HCT116 (cell line): Measurements from ENCODE around the gene CCDC124. TPM values are rescaled to one million over a fixed set of nuclear protein-coding genes. Genes with fewer than 3 reads are reported as not detected.

ENCODE experiments used
- ATAC-seq: fragments of 200-7000 bp; cut with Tn5 transposase; 2 replicates; pipeline ENCODE4 v1.9.1; 2020; ENCODE audit warnings: mild to moderate bottlenecking, moderate library complexity
- BruUV-seq: library from RNA; stranded (reverse); fragments of 400-500 nt; replicated peaks from 2 replicates; lab custom pipeline; 2021; lab: Mats Ljungman, UMichigan
- CTCF ChIA-PET: fragments of 300-600 bp; sonication (Branson Sonifier 250); formaldehyde crosslinking; loops from one replicate; lab custom pipeline; 2021; ENCODE audit warnings: antibody characterized with exemption; lab: Charles Lee
- POLR2A ChIA-PET: fragments of 300-600, 350-600 bp; sonication (Branson Sonifier 250); formaldehyde crosslinking; loops from one replicate; lab custom pipeline; 2021; ENCODE audit warnings: antibody characterized with exemption; lab: Charles Lee
- RAD21 ChIA-PET, 2 experiments: fragments of 300-600 bp; sonication (Branson Sonifier 250); formaldehyde crosslinking; loops; one replicate each; lab custom pipeline; 2023; ENCODE audit warnings: low total read pairs in 2 of 2; ENCODE audit not compliant: uncharacterized antibody in 2 of 2, unreplicated experiment in 2 of 2, low non-redundant PET in 1 of 2; lab: Charles Lee
- DNase-seq: peaks from one replicate; pipeline ENCODE4 v3.0.0-alpha.2; 2010; ENCODE audit warnings: low read depth, low spot score
- H2AFZ ChIP-seq: fragments of 200-600 bp; shearing (Covaris generic), sonication (generic); 2 replicates; pipeline ENCODE4 v1.6.1; 2017; ENCODE audit warnings: low read depth, mixed run types, mixed read lengths, antibody characterized with exemption, low read length; ENCODE audit not compliant: poor library complexity, severe bottlenecking
- H3K27ac ChIP-seq: 2 replicates; pipeline ENCODE4 v1.5.1; 2012; ENCODE audit warnings: low read depth, low read length
- H3K27me3 ChIP-seq: fragments of 200-600 bp; sonication (generic); 2 replicates; pipeline ENCODE4 v1.6.1; 2016; ENCODE audit warnings: mixed run types, low read length, mixed read lengths; ENCODE audit not compliant: insufficient read depth
- H3K36me3 ChIP-seq, 2 experiments: fragments of 200-500 bp in 1 of 2; fragments of 200-600 bp in 1 of 2; sonication (Bioruptor generic) in 1 of 2; sonication (generic) in 1 of 2; 2 replicates each; pipeline versions ENCODE4 v1.5.1 to v1.6.1; 2014 to 2016; ENCODE audit warnings: low read length in 2 of 2, inconsistent platforms in 1 of 2, mixed read lengths in 1 of 2, mixed run types in 1 of 2; ENCODE audit not compliant: insufficient read depth in 2 of 2, control insufficient read depth in 1 of 2
- H3K4me1 ChIP-seq, 2 experiments: fragments of 200-600 bp in 1 of 2; sonication (generic) in 1 of 2; 2 replicates each; pipeline versions ENCODE4 v1.5.1 to v1.6.1; 2012 to 2017; ENCODE audit warnings: low read length in 2 of 2, inconsistent platforms in 1 of 2, mild to moderate bottlenecking in 1 of 2, mixed read lengths in 1 of 2, mixed run types in 1 of 2, moderate library complexity in 1 of 2; ENCODE audit not compliant: insufficient read depth in 2 of 2, control insufficient read depth in 1 of 2
- H3K4me2 ChIP-seq: fragments of 200-600 bp; sonication (generic); 2 replicates; pipeline ENCODE4 v1.6.1; 2017; ENCODE audit warnings: mixed run types, low read length, mixed read lengths
- H3K4me3 ChIP-seq, 2 experiments: fragments of 200-600 bp in 1 of 2; sonication (generic) in 1 of 2; replicated peaks in 1 of 2; 2 replicates each; pipeline ENCODE4 v1.5.1; 2011 to 2016; ENCODE audit warnings: low read length in 2 of 2, control low read depth in 1 of 2, low read depth in 1 of 2, mild to moderate bottlenecking in 1 of 2, mixed read lengths in 1 of 2, mixed run types in 1 of 2
- H3K79me2 ChIP-seq: fragments of 200-600 bp; sonication (generic); 2 replicates; pipeline ENCODE4 v1.6.1; 2017; ENCODE audit warnings: mild to moderate bottlenecking, mixed run types, low read length, moderate library complexity, mixed read lengths; ENCODE audit not compliant: insufficient read depth
- H3K9ac ChIP-seq: fragments of 200-600 bp; sonication (generic); 2 replicates; pipeline ENCODE4 v1.6.1; 2016; ENCODE audit warnings: low read length, mixed read lengths
- H3K9me2 ChIP-seq: fragments of 200-600 bp; sonication (generic), shearing (Covaris generic); 2 replicates; pipeline ENCODE4 v1.6.1; 2017; ENCODE audit warnings: mixed run types, mild to moderate bottlenecking, moderate library complexity; ENCODE audit not compliant: insufficient read depth
- H3K9me3 ChIP-seq, 2 experiments: fragments of 200-500 bp in 1 of 2; fragments of 200-600 bp in 1 of 2; sonication (Bioruptor generic) in 1 of 2; sonication (generic) in 1 of 2; 2 replicates each; pipeline ENCODE4 v1.6.1; 2014 to 2017; ENCODE audit warnings: low read length in 2 of 2, mixed read lengths in 2 of 2, inconsistent platforms in 1 of 2, low read depth in 1 of 2, mild to moderate bottlenecking in 1 of 2, mixed run types in 1 of 2, moderate library complexity in 1 of 2; ENCODE audit not compliant: control insufficient read depth in 1 of 2, insufficient read depth in 1 of 2
- H4K20me1 ChIP-seq: fragments of 200-600 bp; sonication (generic), shearing (Covaris generic); 2 replicates; pipeline ENCODE4 v1.6.1; 2017; ENCODE audit warnings: mixed run types, mild to moderate bottlenecking, moderate library complexity; ENCODE audit not compliant: insufficient read depth
- CBX3 ChIP-seq: IDR thresholded peaks from 2 replicates; pipeline ENCODE4 v1.6.1; 2012; ENCODE audit warnings: low read depth
- CEBPB ChIP-seq: IDR thresholded peaks from 2 replicates; pipeline ENCODE4 v1.6.1; 2012; ENCODE audit warnings: low read depth
- EGR1 ChIP-seq: IDR thresholded peaks from 2 replicates; pipeline ENCODE4 v1.6.1; 2012; ENCODE audit warnings: low read depth
- ELF1 ChIP-seq: IDR thresholded peaks from 2 replicates; pipeline ENCODE4 v1.6.1; 2012; ENCODE audit warnings: low read depth, borderline replicate concordance
- EZH2phosphoT487 ChIP-seq: fragments of 200-600 bp; IDR thresholded peaks from 2 replicates; pipeline ENCODE4 v1.6.1; 2018; ENCODE audit warnings: antibody characterized with exemption, borderline replicate concordance
- FOSL1 ChIP-seq: IDR thresholded peaks from 2 replicates; pipeline ENCODE4 v1.6.1; 2012; ENCODE audit warnings: low read depth
- POLR2AphosphoS5 ChIP-seq: IDR thresholded peaks from 2 replicates; pipeline ENCODE4 v1.6.1; 2011; ENCODE audit warnings: mild to moderate bottlenecking, low read depth, low read length, moderate library complexity
- RAD21 ChIP-seq: IDR thresholded peaks from 2 replicates; pipeline ENCODE4 v1.6.1; 2012; ENCODE audit warnings: low read depth, mild to moderate bottlenecking
- SIN3A ChIP-seq: IDR thresholded peaks from 2 replicates; pipeline ENCODE4 v1.6.1; 2012; ENCODE audit warnings: low read depth
- SP1 ChIP-seq: IDR thresholded peaks from 2 replicates; pipeline ENCODE4 v1.6.1; 2012; ENCODE audit warnings: low read depth
- TCF7L2 ChIP-seq: IDR thresholded peaks from 2 replicates; pipeline ENCODE4 v1.7.0; 2011; ENCODE audit warnings: borderline replicate concordance, inconsistent platforms; ENCODE audit not compliant: insufficient read depth, insufficient read length; ENCODE audit errors: extremely low read depth
- YY1 ChIP-seq: IDR thresholded peaks from 2 replicates; pipeline ENCODE4 v1.6.1; 2011; ENCODE audit warnings: low read length, low read depth, moderate library complexity, mild to moderate bottlenecking; ENCODE audit not compliant: insufficient replicate concordance; ENCODE audit errors: extremely low read depth
- ZFX ChIP-seq: fragments of 450-650 bp; IDR thresholded peaks from 2 replicates; pipeline ENCODE4 v1.6.1; 2017
- intact Hi-C: fragments of 100-400 bp; cut with micrococcal nuclease; formaldehyde crosslinking; loops from 2 replicates; pipeline ENCODE4 v1.10.0; 2022
- total RNA-seq: library from RNA; stranded (reverse); gene quantifications from one replicate; pipeline ENCODE4 v1.2.1, GENCODE V29; 2021; ENCODE audit not compliant: unreplicated experiment
- TF ChIP-seq, protein P1 (sequence below): IDR thresholded peaks from 2 replicates; pipeline ENCODE4 v1.6.1; 2012; ENCODE audit warnings: low read depth
- TF ChIP-seq, protein P2 (sequence below): IDR thresholded peaks from 2 replicates; pipeline ENCODE4 v1.6.1; 2011; ENCODE audit warnings: mild to moderate bottlenecking, low read length, moderate library complexity; ENCODE audit not compliant: insufficient replicate concordance; ENCODE audit errors: extremely low read depth

Gene CCDC124
- total RNA-seq, 1 experiment from 2014 or later: 177 TPM

DNA sequence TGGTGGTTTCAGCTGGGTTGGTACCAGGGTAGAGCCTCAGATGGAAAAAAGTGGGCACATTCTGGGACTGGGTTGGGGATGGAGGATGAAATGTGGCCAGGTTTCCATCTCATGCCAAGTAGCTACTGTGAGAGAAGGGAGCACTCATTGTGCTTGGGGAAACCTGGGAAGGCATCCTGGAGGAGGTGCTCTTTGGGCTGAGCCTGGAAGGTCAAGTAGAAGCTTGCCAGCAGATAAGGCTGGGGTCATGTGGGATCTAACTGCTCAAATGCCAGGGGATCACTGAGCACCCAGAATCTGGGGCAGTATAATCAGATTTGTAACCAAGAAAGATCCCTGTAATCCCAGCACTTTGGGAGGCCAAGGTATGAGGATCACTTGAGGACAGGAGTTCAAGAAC is 25.1 kb downstream of the CCDC124 start (continued):
- TF ChIP-seq, protein P1, sequence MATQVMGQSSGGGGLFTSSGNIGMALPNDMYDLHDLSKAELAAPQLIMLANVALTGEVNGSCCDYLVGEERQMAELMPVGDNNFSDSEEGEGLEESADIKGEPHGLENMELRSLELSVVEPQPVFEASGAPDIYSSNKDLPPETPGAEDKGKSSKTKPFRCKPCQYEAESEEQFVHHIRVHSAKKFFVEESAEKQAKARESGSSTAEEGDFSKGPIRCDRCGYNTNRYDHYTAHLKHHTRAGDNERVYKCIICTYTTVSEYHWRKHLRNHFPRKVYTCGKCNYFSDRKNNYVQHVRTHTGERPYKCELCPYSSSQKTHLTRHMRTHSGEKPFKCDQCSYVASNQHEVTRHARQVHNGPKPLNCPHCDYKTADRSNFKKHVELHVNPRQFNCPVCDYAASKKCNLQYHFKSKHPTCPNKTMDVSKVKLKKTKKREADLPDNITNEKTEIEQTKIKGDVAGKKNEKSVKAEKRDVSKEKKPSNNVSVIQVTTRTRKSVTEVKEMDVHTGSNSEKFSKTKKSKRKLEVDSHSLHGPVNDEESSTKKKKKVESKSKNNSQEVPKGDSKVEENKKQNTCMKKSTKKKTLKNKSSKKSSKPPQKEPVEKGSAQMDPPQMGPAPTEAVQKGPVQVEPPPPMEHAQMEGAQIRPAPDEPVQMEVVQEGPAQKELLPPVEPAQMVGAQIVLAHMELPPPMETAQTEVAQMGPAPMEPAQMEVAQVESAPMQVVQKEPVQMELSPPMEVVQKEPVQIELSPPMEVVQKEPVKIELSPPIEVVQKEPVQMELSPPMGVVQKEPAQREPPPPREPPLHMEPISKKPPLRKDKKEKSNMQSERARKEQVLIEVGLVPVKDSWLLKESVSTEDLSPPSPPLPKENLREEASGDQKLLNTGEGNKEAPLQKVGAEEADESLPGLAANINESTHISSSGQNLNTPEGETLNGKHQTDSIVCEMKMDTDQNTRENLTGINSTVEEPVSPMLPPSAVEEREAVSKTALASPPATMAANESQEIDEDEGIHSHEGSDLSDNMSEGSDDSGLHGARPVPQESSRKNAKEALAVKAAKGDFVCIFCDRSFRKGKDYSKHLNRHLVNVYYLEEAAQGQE: no peak
- TF ChIP-seq EGR1 (no peak), POLR2AphosphoS5 (no peak)

DNA sequence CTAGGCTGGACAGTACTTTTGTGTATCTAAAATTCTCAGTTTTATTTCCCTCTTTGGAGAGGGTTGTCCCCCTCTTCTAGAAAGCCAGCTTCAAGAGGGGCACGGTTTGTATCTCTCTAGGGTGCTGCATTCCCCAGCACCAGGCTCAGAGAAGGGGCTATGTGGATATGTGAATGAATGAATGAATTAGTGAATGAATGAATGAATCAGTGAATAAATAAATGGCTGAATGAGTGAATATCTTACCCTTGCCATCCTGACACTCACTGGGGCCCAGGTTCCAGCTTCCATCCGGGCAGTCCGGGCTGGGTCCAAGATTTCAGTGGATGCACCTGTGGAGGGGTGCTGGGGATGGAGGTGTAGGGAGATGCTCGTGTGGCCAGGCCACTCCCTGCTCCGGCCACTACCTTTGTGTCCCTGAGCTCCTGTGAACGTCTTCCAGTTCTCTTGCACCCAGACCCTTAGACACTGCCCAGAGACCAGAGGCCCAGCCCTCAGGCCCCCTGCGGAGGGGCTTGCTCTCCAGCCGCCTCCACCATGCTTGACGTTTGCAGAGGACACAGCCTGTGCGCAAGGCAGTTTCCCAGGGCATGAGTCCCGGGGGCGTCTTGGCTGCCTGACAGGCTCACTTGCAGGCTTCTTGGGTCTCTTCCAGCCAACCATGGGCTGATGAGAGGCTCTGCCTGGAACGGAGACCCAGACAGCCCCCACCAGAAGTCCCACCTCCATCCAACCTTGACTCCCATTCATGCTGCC is 31.3 kb downstream of the CCDC124 start:
- H3K9me2 ChIP-seq: no peaks in the 10 kb centered on the region
- H4K20me1 ChIP-seq: no peaks in the 10 kb centered on the region
- no peaks in the 10 kb centered on the region for H3K79me2 ChIP-seq
- DNase-seq (no peak), ATAC-seq (peak; percentile 4; the same call in 1 of the 2 replicates)
- no TSS peak for BruUV-seq
- no peak overlapping the region for H3K9ac ChIP-seq
- no peak overlapping the region for H3K4me3 ChIP-seq
- no peak overlapping the region for H3K27ac ChIP-seq
- H3K9me3 ChIP-seq: no peaks in the 10 kb centered on the region
- H2AFZ ChIP-seq: no peak overlapping the region
- ChIA-PET CTCF (no interaction called here), POLR2A (no interaction called here), RAD21 (no interaction called here)
- H3K27me3 ChIP-seq: no peaks in the 10 kb centered on the region
- intact Hi-C loops: no loop called here
- no peaks in the 10 kb centered on the region for H3K36me3 ChIP-seq
- peaks cover 0 to 10% of the 10 kb centered on the region in 2 experiments; a peak in 2 of 4 replicates for H3K4me1 ChIP-seq
- H3K4me2 ChIP-seq: no peak overlapping the region
- TF ChIP-seq, protein P1: no peak
- TF ChIP-seq EZH2phosphoT487 (no peak), SIN3A (no peak), ELF1 (no peak), SP1 (no peak), CEBPB (no peak), YY1 (no peak), CBX3 (no peak), POLR2AphosphoS5 (no peak), RAD21 (no peak), TCF7L2 (no peak), ZFX (no peak), EGR1 (no peak), FOSL1 (no peak)
- TF ChIP-seq, protein P2, sequence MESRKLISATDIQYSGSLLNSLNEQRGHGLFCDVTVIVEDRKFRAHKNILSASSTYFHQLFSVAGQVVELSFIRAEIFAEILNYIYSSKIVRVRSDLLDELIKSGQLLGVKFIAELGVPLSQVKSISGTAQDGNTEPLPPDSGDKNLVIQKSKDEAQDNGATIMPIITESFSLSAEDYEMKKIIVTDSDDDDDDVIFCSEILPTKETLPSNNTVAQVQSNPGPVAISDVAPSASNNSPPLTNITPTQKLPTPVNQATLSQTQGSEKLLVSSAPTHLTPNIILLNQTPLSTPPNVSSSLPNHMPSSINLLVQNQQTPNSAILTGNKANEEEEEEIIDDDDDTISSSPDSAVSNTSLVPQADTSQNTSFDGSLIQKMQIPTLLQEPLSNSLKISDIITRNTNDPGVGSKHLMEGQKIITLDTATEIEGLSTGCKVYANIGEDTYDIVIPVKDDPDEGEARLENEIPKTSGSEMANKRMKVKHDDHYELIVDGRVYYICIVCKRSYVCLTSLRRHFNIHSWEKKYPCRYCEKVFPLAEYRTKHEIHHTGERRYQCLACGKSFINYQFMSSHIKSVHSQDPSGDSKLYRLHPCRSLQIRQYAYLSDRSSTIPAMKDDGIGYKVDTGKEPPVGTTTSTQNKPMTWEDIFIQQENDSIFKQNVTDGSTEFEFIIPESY: no peak
